IMR-90 (cell line): ENCODE measurements around the gene ATP6V0C. TPM values are rescaled to one million over a fixed set of nuclear protein-coding genes. Genes with fewer than 3 reads are reported as not detected.

ENCODE experiments used
- ATAC-seq: fragments of 200-7000 bp; cut with Tn5 transposase; 2 replicates; pipeline ENCODE4 v1.9.1; 2020; ENCODE audit warnings: low read depth, mild to moderate bottlenecking, moderate library complexity
- BruUV-seq: library from RNA; stranded (reverse); fragments of 400-500 nt; replicated peaks from 2 replicates; lab custom pipeline; 2021; lab: Mats Ljungman, UMichigan
- CTCF ChIA-PET: fragments of 300-600 bp; formaldehyde crosslinking; extraction: SDS; loops from one replicate; lab custom pipeline; 2021; ENCODE audit warnings: antibody characterized with exemption; lab: Yijun Ruan, JAX
- POLR2A ChIA-PET: fragments of 300-600 bp; sonication (Branson Sonifier 250); formaldehyde crosslinking; loops from one replicate; lab custom pipeline; 2022; ENCODE audit warnings: antibody characterized with exemption; ENCODE audit not compliant: unreplicated experiment; lab: Charles Lee
- DNase-seq: peaks from one replicate; pipeline ENCODE4 v3.0.0; 2013
- H2AFZ ChIP-seq: replicated peaks from 2 replicates; pipeline ENCODE3; 2013; ENCODE audit warnings: low read length, mild to moderate bottlenecking; ENCODE audit not compliant: poor library complexity
- H2AK5ac ChIP-seq: 2 replicates; pipeline ENCODE4 v1.6.1; 2013; ENCODE audit warnings: low read depth, low read length, inconsistent platforms
- H2AK9ac ChIP-seq: replicated peaks from 2 replicates; pipeline ENCODE3; 2013; ENCODE audit warnings: mild to moderate bottlenecking, low read depth, low read length, moderate library complexity; ENCODE audit not compliant: poor library complexity
- H2BK120ac ChIP-seq: 2 replicates; pipeline ENCODE4 v1.6.1; 2013; ENCODE audit warnings: low read depth, low read length, inconsistent platforms
- H2BK15ac ChIP-seq: 3 replicates; pipeline ENCODE4 v1.6.1; 2013; ENCODE audit warnings: low read depth, low read length, inconsistent platforms
- H2BK20ac ChIP-seq: 2 replicates; pipeline ENCODE4 v1.6.1; 2013; ENCODE audit warnings: low read depth, mild to moderate bottlenecking, inconsistent platforms, low read length, moderate library complexity
- H2BK5ac ChIP-seq: 2 replicates; pipeline ENCODE4 v1.6.1; 2013; ENCODE audit warnings: mild to moderate bottlenecking, low read depth, low read length, inconsistent platforms; ENCODE audit not compliant: poor library complexity, severe bottlenecking
- H3K14ac ChIP-seq: replicated peaks from 2 replicates; pipeline ENCODE4 v1.6.1; 2013; ENCODE audit warnings: low read depth, low read length, inconsistent platforms
- H3K18ac ChIP-seq: 2 replicates; pipeline ENCODE4 v1.6.1; 2013; ENCODE audit warnings: low read depth, low read length, control low read depth
- H3K23ac ChIP-seq: 2 replicates; pipeline ENCODE4 v1.6.1; 2013; ENCODE audit warnings: low read depth, low read length, inconsistent platforms
- H3K27ac ChIP-seq: 2 replicates; pipeline ENCODE4 v1.5.1; 2013; ENCODE audit warnings: mild to moderate bottlenecking, control low read depth, low read length; ENCODE audit not compliant: insufficient read depth
- H3K27me3 ChIP-seq: 2 replicates; pipeline ENCODE4 v1.6.1; 2013; ENCODE audit warnings: low read length; ENCODE audit not compliant: control insufficient read depth, insufficient read depth
- H3K36me3 ChIP-seq: 2 replicates; pipeline ENCODE4 v1.6.1; 2013; ENCODE audit warnings: low read length, mixed read lengths; ENCODE audit not compliant: control insufficient read depth, insufficient read depth
- H3K4ac ChIP-seq: 2 replicates; pipeline ENCODE4 v1.6.1; 2013; ENCODE audit warnings: low read depth, low read length, inconsistent platforms
- H3K4me1 ChIP-seq: 2 replicates; pipeline ENCODE4 v1.6.1; 2013; ENCODE audit warnings: low read length, mixed read lengths; ENCODE audit not compliant: control insufficient read depth, insufficient read depth
- H3K4me2 ChIP-seq: 2 replicates; pipeline ENCODE4 v1.6.1; 2013; ENCODE audit warnings: low read depth, mild to moderate bottlenecking, control low read depth, low read length, moderate library complexity
- H3K4me3 ChIP-seq: 2 replicates; pipeline ENCODE4 v1.5.1; 2013; ENCODE audit warnings: low read depth, mild to moderate bottlenecking, control low read depth, low read length, moderate library complexity; ENCODE audit not compliant: insufficient read depth
- H3K56ac ChIP-seq: 2 replicates; pipeline ENCODE4 v1.6.1; 2013; ENCODE audit warnings: low read length, inconsistent platforms; ENCODE audit not compliant: insufficient read depth; ENCODE audit errors: extremely low read depth
- H3K79me1 ChIP-seq, 2 experiments: 2 replicates each; pipeline ENCODE4 v1.6.1; 2013; ENCODE audit warnings: low read length in 2 of 2, inconsistent platforms in 1 of 2, low read depth in 1 of 2
- H3K9ac ChIP-seq: 2 replicates; pipeline ENCODE4 v1.6.1; 2013; ENCODE audit warnings: low read depth, low read length, control low read depth
- H3K9me1 ChIP-seq: 2 replicates; pipeline ENCODE4 v1.6.1; 2013; ENCODE audit warnings: low read length, inconsistent platforms; ENCODE audit not compliant: insufficient read depth
- H3K9me3 ChIP-seq: 2 replicates; pipeline ENCODE4 v1.6.1; 2013; ENCODE audit warnings: low read length; ENCODE audit not compliant: control insufficient read depth, insufficient read depth
- H4K20me1 ChIP-seq: 2 replicates; pipeline ENCODE4 v1.6.1; 2013; ENCODE audit warnings: low read length, inconsistent platforms; ENCODE audit not compliant: insufficient read depth
- H4K5ac ChIP-seq: 2 replicates; pipeline ENCODE4 v1.6.1; 2013; ENCODE audit warnings: mild to moderate bottlenecking, low read depth, low read length, control low read depth
- H4K8ac ChIP-seq, 2 experiments: 2 replicates each; pipeline ENCODE4 v1.6.1; 2013; ENCODE audit warnings: low read depth in 2 of 2, low read length in 2 of 2, control low read depth in 1 of 2, inconsistent platforms in 1 of 2
- H4K91ac ChIP-seq: 2 replicates; pipeline ENCODE4 v1.6.1; 2013; ENCODE audit warnings: low read depth, low read length, inconsistent platforms; ENCODE audit not compliant: insufficient read depth
- BHLHE40 ChIP-seq: fragments of 150-350 bp; IDR thresholded peaks from 2 replicates; pipeline ENCODE4 v1.6.1; 2016; ENCODE audit warnings: mild to moderate bottlenecking, low read depth, low read length
- CEBPB ChIP-seq: IDR thresholded peaks from 2 replicates; pipeline ENCODE4 v1.6.1; 2012; ENCODE audit warnings: low read depth, low read length, improper control_type of control experiment
- CHD1 ChIP-seq: IDR thresholded peaks from 2 replicates; pipeline ENCODE4 v1.6.1; 2012; ENCODE audit warnings: low read depth, low read length, improper control_type of control experiment
- CTCF ChIP-seq: conservative IDR thresholded peaks from 2 replicates; pipeline ENCODE4 v1.5.1; 2012; ENCODE audit warnings: mild to moderate bottlenecking, low read depth, low read length, improper control_type of control experiment
- ELK1 ChIP-seq: fragments of 150-350 bp; IDR thresholded peaks from 2 replicates; pipeline ENCODE4 v1.6.1; 2016; ENCODE audit warnings: low read depth, mild to moderate bottlenecking, low read length, moderate library complexity, borderline replicate concordance
- FOS ChIP-seq: fragments of 150-350 bp; IDR thresholded peaks from 2 replicates; pipeline ENCODE4 v1.6.1; 2016; ENCODE audit warnings: low read depth, low read length
- MAFK ChIP-seq: IDR thresholded peaks from 2 replicates; pipeline ENCODE4 v1.6.1; 2012; ENCODE audit warnings: low read depth, low read length, improper control_type of control experiment
- MAZ ChIP-seq: IDR thresholded peaks from 2 replicates; pipeline ENCODE4 v1.6.1; 2012; ENCODE audit warnings: low read depth, mild to moderate bottlenecking, low read length, improper control_type of control experiment, moderate library complexity, borderline replicate concordance
- MXI1 ChIP-seq: IDR thresholded peaks from 2 replicates; pipeline ENCODE4 v1.6.1; 2012; ENCODE audit warnings: low read depth, mild to moderate bottlenecking, low read length, moderate library complexity, borderline replicate concordance
- NFE2L2 ChIP-seq: fragments of 150-350 bp; IDR thresholded peaks from 2 replicates; pipeline ENCODE4 v1.6.1; 2016; ENCODE audit warnings: low read depth, mild to moderate bottlenecking, low read length
- POLR2A ChIP-seq: IDR thresholded peaks from 2 replicates; pipeline ENCODE4 v1.6.1; 2012; ENCODE audit warnings: mild to moderate bottlenecking, low read depth, low read length
- RAD21 ChIP-seq: IDR thresholded peaks from 2 replicates; pipeline ENCODE4 v1.6.1; 2012; ENCODE audit warnings: low read length, improper control_type of control experiment
- RCOR1 ChIP-seq: IDR thresholded peaks from 2 replicates; pipeline ENCODE4 v1.6.1; 2012; ENCODE audit warnings: mild to moderate bottlenecking, low read length, improper control_type of control experiment; ENCODE audit not compliant: insufficient replicate concordance
- RFX5 ChIP-seq: IDR thresholded peaks from 2 replicates; pipeline ENCODE4 v1.8.0; 2012; ENCODE audit warnings: low read depth, mild to moderate bottlenecking, low read length, moderate library complexity
- SMC3 ChIP-seq: fragments of 150-350 bp; IDR thresholded peaks from 2 replicates; pipeline ENCODE4 v1.6.1; 2016; ENCODE audit warnings: low read depth, mild to moderate bottlenecking, antibody characterized with exemption, low read length, moderate library complexity
- USF2 ChIP-seq: fragments of 150-350 bp; IDR thresholded peaks from 2 replicates; pipeline ENCODE4 v1.6.1; 2017; ENCODE audit warnings: mild to moderate bottlenecking, antibody characterized with exemption, low read length, low read depth
- WGBS, 2 experiments: methylation state at CpG; one replicate each; pipeline versions ENCODE4 v1.1.5 to v1.1.7; 2013; ENCODE audit warnings: missing lambda C conversion rate in 2 of 2; ENCODE audit not compliant: insufficient read length in 1 of 2; ENCODE audit errors: extremely low coverage in 2 of 2; 5-methylcytosine and 5-hydroxymethylcytosine counted together
- dilution Hi-C: fragments of 300-500 bp; cut with HindIII; formaldehyde crosslinking; loops from one replicate; pipeline ENCODE4 v1.14.3; 2018; ENCODE audit warnings: low sequenced_read_pairs; ENCODE audit not compliant: unreplicated experiment
- in situ Hi-C: fragments of 300-500 bp; cut with MboI; formaldehyde crosslinking; loops from 3 replicates; pipeline ENCODE4 v1.14.3; 2019; ENCODE audit warnings: low sequenced_read_pairs, inconsistent platforms, mixed read lengths
- intact Hi-C: fragments of 100-400 bp; cut with micrococcal nuclease; formaldehyde crosslinking; loops from 2 replicates; pipeline ENCODE4 v1.10.0; 2022
- polyA plus RNA-seq, 3 experiments: library from polyadenylated mRNA; depleted of rRNA; stranded (reverse); fragments of >200 nt; gene quantifications; 2 replicates each; pipeline ENCODE4 v1.2.3, GENCODE V29; 2012; ENCODE audit warnings: low replicate concordance in 1 of 3
- total RNA-seq: library from RNA; depleted of rRNA; stranded (reverse); fragments of >200 nt; gene quantifications from 2 replicates; pipeline ENCODE4 v1.2.3, GENCODE V29; 2012

Gene ATP6V0C
- total and polyA plus RNA-seq, 2 of the 4 experiments (the other 2 are of a cell fraction) = 8.4 to 107 TPM

- Histone ChIP-seq H2AFZ (no peak overlapping the region), H4K8ac (no peak overlapping the region), H4K91ac (no peak overlapping the region), H3K23ac (no peak overlapping the region), H3K79me1 (peaks cover 10 to 43% of the 10 kb centered on the region in 2 experiments), H3K4me2 (no peak overlapping the region), H3K56ac (no peak overlapping the region), H4K20me1 (no peaks in the 10 kb centered on the region; the same call in none of the 2 replicates), H2AK9ac (no peak overlapping the region), H3K14ac (no peak overlapping the region), H3K27ac (no peak overlapping the region), H3K4me1 (peaks cover 5% of the 10 kb centered on the region; the same call in 1 of the 2 replicates), H2BK120ac (no peak overlapping the region), H3K9me1 (no peaks in the 10 kb centered on the region), H3K4ac (no peak overlapping the region), H3K9ac (no peak overlapping the region), H3K4me3 (no peak overlapping the region), H2BK15ac (no peak overlapping the region), H3K18ac (no peak overlapping the region), H2BK5ac (no peak overlapping the region), H4K5ac (no peak overlapping the region), H3K27me3 (no peaks in the 10 kb centered on the region), H3K9me3 (no peaks in the 10 kb centered on the region), H3K36me3 (peaks cover 57% of the 10 kb centered on the region), H2BK20ac (no peak overlapping the region), H2AK5ac (no peak overlapping the region)
- no peak for TF ChIP-seq NFE2L2
- TF ChIP-seq MAZ = no peak
- TF ChIP-seq MAFK = no peak
- TF ChIP-seq MXI1 = no peak
- TF ChIP-seq CEBPB = no peak
- no peak for TF ChIP-seq ELK1
- TF ChIP-seq RFX5 = no peak
- TF ChIP-seq RCOR1 = no peak
- TF ChIP-seq FOS = no peak
- TF ChIP-seq BHLHE40 = no peak
- no peak for TF ChIP-seq CTCF
- TF ChIP-seq SMC3 = no peak
- no peak for TF ChIP-seq RAD21
- TF ChIP-seq CHD1 = no peak
- no peak for TF ChIP-seq POLR2A
- TF ChIP-seq USF2 = no peak
- dilution Hi-C loops = no loop called here
- in situ Hi-C loops = no loop called here
- intact Hi-C loops = no loop called here
- ATAC-seq (no peak), DNase-seq (no peak)
- WGBS, 2 experiments = 97% methylated on average over 7 of the region's 12 CpGs; no CpG with 5 or more reads in 1 of the 2 experiments
- ChIA-PET POLR2A (no interaction called here), CTCF (no interaction called here)
- BruUV-seq = no TSS peak
Observed at GRCh38 chr16:2527071-2527783, 13.5 kb downstream of the ATP6V0C start.
